Left ventricle myocardium inferior (tissue), 1 donor: ENCODE results near the gene ADCY2. TPM values are rescaled to one million over a fixed set of nuclear protein-coding genes. Genes with fewer than 3 reads are reported as not detected.

Experiments
- DNase-seq: peaks from one replicate; pipeline ENCODE4 v3.0.0-alpha.2; 2020
- H3K27ac ChIP-seq: fragments of 200-600 bp; replicated peaks from 2 replicates; pipeline ENCODE4 v1.8.0; 2021
- H3K27me3 ChIP-seq: fragments of 200-600 bp; 2 replicates; pipeline ENCODE4 v1.8.0; 2021; ENCODE audit warnings: low read depth
- H3K36me3 ChIP-seq: fragments of 200-600 bp; 2 replicates; pipeline ENCODE4 v1.8.0; 2021
- H3K4me1 ChIP-seq: fragments of 200-600 bp; 2 replicates; pipeline ENCODE4 v1.8.0; 2021
- H3K4me3 ChIP-seq: fragments of 200-600 bp; 2 replicates; pipeline ENCODE4 v1.8.0; 2021; ENCODE audit warnings: mild to moderate bottlenecking, moderate library complexity
- H3K9me3 ChIP-seq: fragments of 200-600 bp; replicated peaks from 2 replicates; pipeline ENCODE4 v1.8.0; 2021
- intact Hi-C: fragments of 100-400 bp; cut with micrococcal nuclease; formaldehyde crosslinking; loops from one replicate; pipeline ENCODE4 v1.11.0; 2022
- total RNA-seq: library from RNA; stranded (reverse); fragmentation: NEBNext Ultra II Directional; extraction: Animal tissue kit (Norgen Biotek cat#: 25700); gene quantifications from one replicate; pipeline ENCODE4 v1.2.1, GENCODE V29; 2021
- TF ChIP-seq, protein P1 (sequence below): fragments of 200-600 bp; IDR thresholded peaks from 2 replicates; pipeline ENCODE4 v1.8.0; 2021; ENCODE audit warnings: antibody characterized with exemption, mild to moderate bottlenecking, borderline replicate concordance
- donor health status: DM: no; HTN: yes; CAD: no; lungs with severe emphysema.

The ADCY2 gene
- total RNA-seq, 1 donor from 2014 or later, result 0.30 TPM

DNA sequence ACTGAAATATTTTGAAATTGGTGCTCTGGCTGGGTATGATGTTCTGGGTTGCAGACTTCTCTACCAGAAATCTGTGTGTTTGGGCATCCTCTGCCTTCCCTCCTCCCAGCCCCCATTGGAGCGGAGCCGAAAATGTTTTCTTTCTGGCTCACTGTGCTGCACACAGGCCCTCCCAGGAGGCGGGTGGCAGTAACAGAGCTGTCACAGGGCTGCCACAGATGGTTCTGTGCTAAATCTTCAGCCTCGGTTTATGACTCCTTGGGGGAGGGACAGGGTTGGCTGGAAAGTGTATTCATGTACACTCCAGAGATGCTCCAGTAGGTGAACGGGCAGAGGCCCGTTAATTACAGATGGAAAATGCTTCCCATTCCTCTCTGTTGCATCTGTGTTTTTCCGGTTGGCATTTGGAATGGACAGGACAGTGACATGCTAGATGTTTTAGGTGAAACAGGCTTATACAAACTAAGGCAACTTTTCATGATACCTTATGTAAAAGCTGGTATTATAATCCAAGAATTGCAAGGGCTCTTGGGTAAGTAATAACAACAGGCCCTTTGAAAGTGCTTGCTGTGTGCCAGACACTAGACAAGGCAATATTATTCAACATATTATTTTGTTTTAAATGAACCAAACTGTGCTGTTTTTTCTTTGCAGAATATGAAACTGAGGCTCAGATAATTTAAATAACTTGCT, 180.2 kb downstream of the ADCY2 start:
- no peaks in the 10 kb centered on the region for H3K36me3 ChIP-seq
- no peaks in the 10 kb centered on the region for H3K4me1 ChIP-seq
- TF ChIP-seq, protein P1, sequence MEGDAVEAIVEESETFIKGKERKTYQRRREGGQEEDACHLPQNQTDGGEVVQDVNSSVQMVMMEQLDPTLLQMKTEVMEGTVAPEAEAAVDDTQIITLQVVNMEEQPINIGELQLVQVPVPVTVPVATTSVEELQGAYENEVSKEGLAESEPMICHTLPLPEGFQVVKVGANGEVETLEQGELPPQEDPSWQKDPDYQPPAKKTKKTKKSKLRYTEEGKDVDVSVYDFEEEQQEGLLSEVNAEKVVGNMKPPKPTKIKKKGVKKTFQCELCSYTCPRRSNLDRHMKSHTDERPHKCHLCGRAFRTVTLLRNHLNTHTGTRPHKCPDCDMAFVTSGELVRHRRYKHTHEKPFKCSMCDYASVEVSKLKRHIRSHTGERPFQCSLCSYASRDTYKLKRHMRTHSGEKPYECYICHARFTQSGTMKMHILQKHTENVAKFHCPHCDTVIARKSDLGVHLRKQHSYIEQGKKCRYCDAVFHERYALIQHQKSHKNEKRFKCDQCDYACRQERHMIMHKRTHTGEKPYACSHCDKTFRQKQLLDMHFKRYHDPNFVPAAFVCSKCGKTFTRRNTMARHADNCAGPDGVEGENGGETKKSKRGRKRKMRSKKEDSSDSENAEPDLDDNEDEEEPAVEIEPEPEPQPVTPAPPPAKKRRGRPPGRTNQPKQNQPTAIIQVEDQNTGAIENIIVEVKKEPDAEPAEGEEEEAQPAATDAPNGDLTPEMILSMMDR, result no peak
- H3K27ac ChIP-seq, result no peak overlapping the region
- H3K27me3 ChIP-seq, result no peaks in the 10 kb centered on the region
- intact Hi-C loops, result no loop called here
- DNase-seq, result no peak
- H3K4me3 ChIP-seq, result no peak overlapping the region
- H3K9me3 ChIP-seq, result no peaks in the 10 kb centered on the region

- no peaks in the 10 kb centered on the region for H3K9me3 ChIP-seq
- TF ChIP-seq, protein P1, result no peak
- no peaks in the 10 kb centered on the region for H3K36me3 ChIP-seq
- H3K4me3 ChIP-seq, result no peak overlapping the region
- H3K27ac ChIP-seq, result no peak overlapping the region
- DNase-seq, result no peak
- intact Hi-C loops, result no loop called here
- H3K4me1 ChIP-seq, result no peaks in the 10 kb centered on the region
- no peaks in the 10 kb centered on the region for H3K27me3 ChIP-seq
Measured at GRCh38 chr5:7577381-7577780, 181.4 kb downstream of the ADCY2 start.

- Histone ChIP-seq H3K36me3 (no peaks in the 10 kb centered on the region), H3K4me1 (no peaks in the 10 kb centered on the region), H3K4me3 (no peak overlapping the region), H3K27ac (no peak overlapping the region), H3K27me3 (no peaks in the 10 kb centered on the region), H3K9me3 (no peaks in the 10 kb centered on the region)
- TF ChIP-seq, protein P1, result no peak
- DNase-seq, result no peak
- intact Hi-C loops, result no loop called here
Measured at GRCh38 chr5:7578071-7578470, 182.1 kb downstream of the ADCY2 start.

- no peak overlapping the region for H3K4me3 ChIP-seq
- no peaks in the 10 kb centered on the region for H3K9me3 ChIP-seq
- H3K27me3 ChIP-seq, result no peaks in the 10 kb centered on the region
- no peaks in the 10 kb centered on the region for H3K4me1 ChIP-seq
- intact Hi-C loops, result no loop called here
- TF ChIP-seq, protein P1, result no peak
- no peak for DNase-seq
- no peaks in the 10 kb centered on the region for H3K36me3 ChIP-seq
- no peak overlapping the region for H3K27ac ChIP-seq
Measured at GRCh38 chr5:7584749-7585148, 188.8 kb downstream of the ADCY2 start.

- Histone ChIP-seq H3K4me1 (no peaks in the 10 kb centered on the region), H3K36me3 (no peaks in the 10 kb centered on the region), H3K4me3 (no peak overlapping the region), H3K27me3 (no peaks in the 10 kb centered on the region), H3K9me3 (no peaks in the 10 kb centered on the region), H3K27ac (no peak overlapping the region)
- intact Hi-C loops, result no loop called here
- TF ChIP-seq, protein P1, result no peak
- no peak for DNase-seq
Measured at GRCh38 chr5:7585807-7586206, 189.9 kb downstream of the ADCY2 start.
